ENCODE measurements around the gene EVI2B.

DNA sequence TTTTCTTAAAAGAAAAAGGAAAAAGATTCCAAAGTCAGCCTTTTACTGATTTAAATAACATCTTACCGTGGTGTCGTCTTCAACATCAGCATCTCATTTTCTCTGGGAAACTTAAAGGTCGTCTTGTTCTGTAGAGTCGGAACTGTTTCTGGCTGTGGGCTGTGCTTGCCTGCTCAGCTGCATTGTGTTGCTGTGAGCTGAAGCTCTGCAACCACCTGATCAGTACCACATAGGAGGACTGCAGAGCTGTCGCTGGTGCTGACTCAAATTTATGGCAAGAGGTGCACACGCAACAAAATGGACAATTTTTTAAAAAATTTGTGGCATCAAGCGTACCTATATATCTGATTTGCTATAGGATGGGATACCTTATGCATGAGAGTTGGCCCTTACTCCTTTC lies 16.8 kb downstream of the EVI2B start, which contains the start of gene OMG:
- TF ChIP-seq POLR2A (IDR thresholded peaks at IDR 0.05) (no peak), POLR2AphosphoS5 (IDR thresholded peaks at IDR 0.05) (no peak), EP300 (IDR thresholded peaks at IDR 0.05; ENCODE audit: low read depth) (no peak)
- TF ChIP-seq, protein P1, sequence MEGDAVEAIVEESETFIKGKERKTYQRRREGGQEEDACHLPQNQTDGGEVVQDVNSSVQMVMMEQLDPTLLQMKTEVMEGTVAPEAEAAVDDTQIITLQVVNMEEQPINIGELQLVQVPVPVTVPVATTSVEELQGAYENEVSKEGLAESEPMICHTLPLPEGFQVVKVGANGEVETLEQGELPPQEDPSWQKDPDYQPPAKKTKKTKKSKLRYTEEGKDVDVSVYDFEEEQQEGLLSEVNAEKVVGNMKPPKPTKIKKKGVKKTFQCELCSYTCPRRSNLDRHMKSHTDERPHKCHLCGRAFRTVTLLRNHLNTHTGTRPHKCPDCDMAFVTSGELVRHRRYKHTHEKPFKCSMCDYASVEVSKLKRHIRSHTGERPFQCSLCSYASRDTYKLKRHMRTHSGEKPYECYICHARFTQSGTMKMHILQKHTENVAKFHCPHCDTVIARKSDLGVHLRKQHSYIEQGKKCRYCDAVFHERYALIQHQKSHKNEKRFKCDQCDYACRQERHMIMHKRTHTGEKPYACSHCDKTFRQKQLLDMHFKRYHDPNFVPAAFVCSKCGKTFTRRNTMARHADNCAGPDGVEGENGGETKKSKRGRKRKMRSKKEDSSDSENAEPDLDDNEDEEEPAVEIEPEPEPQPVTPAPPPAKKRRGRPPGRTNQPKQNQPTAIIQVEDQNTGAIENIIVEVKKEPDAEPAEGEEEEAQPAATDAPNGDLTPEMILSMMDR (IDR thresholded peaks at IDR 0.05) = no peak

Measured in transverse colon (tissue), 4 donors.